Esophagus muscularis mucosa (tissue), 4 donors: ENCODE data around the gene TRAK2. TPM values are rescaled to one million over a fixed set of nuclear protein-coding genes. Genes with fewer than 3 reads are reported as not detected.

Experiments used
- DNase-seq: peaks from one replicate; pipeline ENCODE4 v3.0.0-alpha.2; 2017; ENCODE audit errors: extremely low spot score
- H3K27ac ChIP-seq, 4 donors: fragments of 200-600 bp; sonication (generic); replicated peaks in 1 of 4; 1 replicate in 3 of 4; 2 replicates in 1 of 4; pipeline ENCODE4 v1.5.1; 2016 to 2019; ENCODE audit warnings: mild to moderate bottlenecking in 1 of 4
- H3K27me3 ChIP-seq, 4 donors: fragments of 200-600 bp; sonication (generic); one replicate each; pipeline versions ENCODE4 v1.5.1 to v1.6.0; 2016 to 2019
- H3K36me3 ChIP-seq, 4 donors: fragments of 200-600 bp; sonication (generic); one replicate each; pipeline ENCODE4 v1.5.1; 2016 to 2019
- H3K4me1 ChIP-seq, 4 donors: fragments of 200-600 bp; sonication (generic); one replicate each; pipeline ENCODE4 v1.5.1; 2016 to 2019
- H3K4me3 ChIP-seq, 4 donors: fragments of 200-600 bp; sonication (generic); 1 replicate in 2 of 4; 2 replicates in 2 of 4; pipeline ENCODE4 v1.5.1; 2016 to 2019; ENCODE audit warnings: mild to moderate bottlenecking in 4 of 4, moderate library complexity in 1 of 4
- H3K9me3 ChIP-seq, 4 donors: fragments of 200-600 bp; sonication (generic); 1 replicate in 3 of 4; 2 replicates in 1 of 4; pipeline ENCODE4 v1.5.1; 2016 to 2019
- EP300 ChIP-seq: sonication (generic); formaldehyde crosslinking; IDR thresholded peaks from one replicate; pipeline ENCODE4 v1.6.1; 2017; ENCODE audit warnings: antibody characterized with exemption
- POLR2A ChIP-seq: fragments of 450-650 bp; IDR thresholded peaks from one replicate; pipeline ENCODE4 v1.6.1; 2017; ENCODE audit warnings: antibody characterized with exemption, moderate library complexity, mild to moderate bottlenecking, low read depth
- POLR2AphosphoS5 ChIP-seq, 2 donors: sonication (generic); formaldehyde crosslinking; IDR thresholded peaks; one replicate each; pipeline ENCODE4 v1.6.1; 2017; ENCODE audit warnings: antibody characterized with exemption in 2 of 2
- WGBS: methylation state at CpG from one replicate; pipeline ENCODE4 v1.1.5; 2018; 5-methylcytosine and 5-hydroxymethylcytosine counted together
- intact Hi-C: fragments of 100-400 bp; cut with DNase I; formaldehyde crosslinking; loops from one replicate; pipeline ENCODE4 v1.15.1; 2023
- total RNA-seq, 4 donors: library from RNA; depleted of rRNA; stranded (reverse); fragments of >200 nt; gene quantifications; one replicate each; pipeline versions ENCODE4 v1.1.0 to v1.2.1, GENCODE V29; 2016
- TF ChIP-seq, protein P1 (sequence below), 3 experiments: fragments of 200-600 bp in 2 of 3; fragments of 450-650 bp in 1 of 3; sonication (generic) in 2 of 3; IDR thresholded peaks; one replicate each; pipeline ENCODE4 v1.5.1; 2017 to 2019; ENCODE audit warnings: antibody characterized with exemption in 3 of 3, mild to moderate bottlenecking in 2 of 3, moderate library complexity in 1 of 3

The TRAK2 gene
- total RNA-seq, 4 donors from 2014 or later, result 73.1 to 114 (median 91.6) TPM

DNA sequence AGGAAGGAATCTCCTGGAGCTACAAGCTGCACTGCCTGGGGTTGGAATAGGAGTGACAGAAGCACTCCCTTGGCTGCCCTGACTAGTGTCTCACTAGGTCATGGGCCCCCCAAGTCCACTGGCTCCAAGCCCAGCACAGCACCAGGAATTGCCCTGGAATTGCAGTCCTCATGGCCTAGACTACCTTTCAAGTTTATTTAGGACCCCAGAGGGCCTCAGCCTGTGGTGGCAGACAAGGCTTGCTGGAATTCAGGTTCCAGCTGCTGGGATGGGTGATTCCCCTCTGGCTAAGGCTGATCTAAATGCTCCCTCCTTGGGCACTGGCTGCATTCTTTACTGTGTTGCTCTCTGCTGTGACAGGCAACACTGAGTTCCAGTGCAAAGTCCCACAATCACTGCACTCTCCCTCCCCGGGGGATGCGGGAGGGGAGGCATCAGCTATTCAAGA lies 14.3 kb upstream of the TRAK2 start:
- Histone ChIP-seq H3K9me3 (no peaks in the 10 kb centered on the region), H3K4me1 (peaks cover 0 to 27% (median 23%) of the 10 kb centered on the region in 4 donors), H3K4me3 (no peak overlapping the region), H3K27ac (peak overlapping the region; percentile 37 to 52 (median 43)), H3K36me3 (peaks cover 11 to 81% (median 51%) of the 10 kb centered on the region in 4 donors), H3K27me3 (no peaks in the 10 kb centered on the region)
- TF ChIP-seq POLR2A (no peak), POLR2AphosphoS5 (IDR thresholded peaks at IDR 0.05) (no peak), EP300 (no peak)
- TF ChIP-seq, protein P1, sequence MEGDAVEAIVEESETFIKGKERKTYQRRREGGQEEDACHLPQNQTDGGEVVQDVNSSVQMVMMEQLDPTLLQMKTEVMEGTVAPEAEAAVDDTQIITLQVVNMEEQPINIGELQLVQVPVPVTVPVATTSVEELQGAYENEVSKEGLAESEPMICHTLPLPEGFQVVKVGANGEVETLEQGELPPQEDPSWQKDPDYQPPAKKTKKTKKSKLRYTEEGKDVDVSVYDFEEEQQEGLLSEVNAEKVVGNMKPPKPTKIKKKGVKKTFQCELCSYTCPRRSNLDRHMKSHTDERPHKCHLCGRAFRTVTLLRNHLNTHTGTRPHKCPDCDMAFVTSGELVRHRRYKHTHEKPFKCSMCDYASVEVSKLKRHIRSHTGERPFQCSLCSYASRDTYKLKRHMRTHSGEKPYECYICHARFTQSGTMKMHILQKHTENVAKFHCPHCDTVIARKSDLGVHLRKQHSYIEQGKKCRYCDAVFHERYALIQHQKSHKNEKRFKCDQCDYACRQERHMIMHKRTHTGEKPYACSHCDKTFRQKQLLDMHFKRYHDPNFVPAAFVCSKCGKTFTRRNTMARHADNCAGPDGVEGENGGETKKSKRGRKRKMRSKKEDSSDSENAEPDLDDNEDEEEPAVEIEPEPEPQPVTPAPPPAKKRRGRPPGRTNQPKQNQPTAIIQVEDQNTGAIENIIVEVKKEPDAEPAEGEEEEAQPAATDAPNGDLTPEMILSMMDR (IDR thresholded peaks at IDR 0.05), result no peak
- WGBS, result 88% methylated on average over 2 of the region's 2 CpGs
- DNase-seq, result no peak
- intact Hi-C loops, result no loop called here

DNA sequence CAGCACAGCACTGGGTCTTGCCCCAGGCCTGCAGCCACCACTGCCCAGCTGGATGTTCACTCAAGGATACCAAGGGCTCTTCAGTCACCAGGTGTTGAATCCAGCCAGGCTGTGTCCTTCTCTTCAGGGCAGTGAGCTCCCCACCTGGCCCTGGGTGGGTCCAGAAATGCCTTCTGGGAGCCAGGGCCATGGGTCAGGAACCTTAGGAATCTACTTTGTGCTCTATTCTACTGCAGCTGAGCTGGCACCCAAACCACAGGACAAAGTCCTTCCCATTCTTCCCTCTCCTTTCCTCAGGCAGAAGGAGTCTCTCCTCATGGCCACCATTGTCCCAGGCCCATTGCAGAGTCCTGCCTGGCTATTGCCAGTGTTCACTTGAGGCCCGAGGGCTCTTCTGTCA lies 13.3 kb upstream of the TRAK2 start:
- intact Hi-C loops, result no loop called here

DNA sequence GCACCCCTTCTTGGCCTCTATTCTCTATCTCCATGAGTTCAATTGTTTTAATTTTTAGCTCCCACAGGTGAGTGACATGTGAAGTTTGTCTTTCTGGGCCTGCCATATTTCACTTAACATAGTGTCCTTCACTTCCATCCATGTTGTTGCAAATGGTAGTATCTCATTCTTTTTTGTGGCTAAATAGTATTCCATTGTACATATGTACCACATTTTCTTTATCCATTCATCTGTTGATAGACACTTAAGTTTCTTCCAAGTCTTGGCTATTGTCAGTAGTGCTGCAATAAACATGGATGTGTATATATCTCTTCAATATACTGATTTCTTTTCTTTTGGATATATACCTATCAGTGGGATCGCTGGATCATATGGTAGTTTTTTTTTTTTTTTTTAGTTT lies 9.3 kb upstream of the TRAK2 start:
- Histone ChIP-seq H3K27me3 (no peaks in the 10 kb centered on the region), H3K36me3 (peaks cover 15 to 89% (median 55%) of the 10 kb centered on the region in 4 donors), H3K9me3 (no peaks in the 10 kb centered on the region), H3K4me3 (no peak overlapping the region), H3K27ac (no peak overlapping the region), H3K4me1 (peaks cover 0 to 13% (median 9%) of the 10 kb centered on the region in 4 donors)
- no peak for DNase-seq
- intact Hi-C loops, result no loop called here
- TF ChIP-seq POLR2A, result no peak
- TF ChIP-seq POLR2AphosphoS5 (IDR thresholded peaks at IDR 0.05), result no peak
- TF ChIP-seq, protein P1 (IDR thresholded peaks at IDR 0.05), result no peak
- no peak for TF ChIP-seq EP300
- 100% methylated on average over 1 of the region's 1 CpG for WGBS

More for the DNA sequence above, 13.3 kb upstream of the TRAK2 start:
- Histone ChIP-seq H3K36me3 (peaks cover 15 to 81% (median 55%) of the 10 kb centered on the region in 4 donors), H3K9me3 (no peaks in the 10 kb centered on the region), H3K4me3 (no peak overlapping the region), H3K4me1 (peaks cover 0 to 27% (median 23%) of the 10 kb centered on the region in 4 donors), H3K27ac (peak overlapping the region in 2 of 4 donors; percentile 21 to 37), H3K27me3 (no peaks in the 10 kb centered on the region)
- WGBS, result 100% methylated on average over 1 of the region's 1 CpG
- DNase-seq, result no peak
- TF ChIP-seq POLR2A, result no peak

DNA sequence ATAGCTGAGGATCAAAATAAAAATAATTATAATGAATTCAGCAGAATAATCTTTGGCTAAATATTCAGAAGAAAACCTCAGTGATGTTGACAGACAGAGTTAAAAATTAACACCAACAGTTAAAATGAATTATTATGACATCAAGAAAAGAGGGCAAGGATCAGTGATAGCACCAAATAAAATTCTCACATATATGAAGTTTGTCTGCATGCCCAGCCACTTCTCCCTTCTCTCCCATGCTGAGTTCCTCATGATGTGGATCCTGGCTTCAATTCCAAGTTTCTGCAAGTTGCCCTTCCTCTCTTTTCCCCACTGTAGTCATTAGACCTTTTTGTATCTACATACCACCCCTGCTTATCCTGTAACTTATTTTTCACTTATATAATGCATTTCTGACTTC lies 7.1 kb upstream of the TRAK2 start:
- H3K27ac ChIP-seq, result no peak overlapping the region
- H3K4me1 ChIP-seq, result peaks cover 0 to 6% (median 0%) of the 10 kb centered on the region in 4 donors

DNA sequence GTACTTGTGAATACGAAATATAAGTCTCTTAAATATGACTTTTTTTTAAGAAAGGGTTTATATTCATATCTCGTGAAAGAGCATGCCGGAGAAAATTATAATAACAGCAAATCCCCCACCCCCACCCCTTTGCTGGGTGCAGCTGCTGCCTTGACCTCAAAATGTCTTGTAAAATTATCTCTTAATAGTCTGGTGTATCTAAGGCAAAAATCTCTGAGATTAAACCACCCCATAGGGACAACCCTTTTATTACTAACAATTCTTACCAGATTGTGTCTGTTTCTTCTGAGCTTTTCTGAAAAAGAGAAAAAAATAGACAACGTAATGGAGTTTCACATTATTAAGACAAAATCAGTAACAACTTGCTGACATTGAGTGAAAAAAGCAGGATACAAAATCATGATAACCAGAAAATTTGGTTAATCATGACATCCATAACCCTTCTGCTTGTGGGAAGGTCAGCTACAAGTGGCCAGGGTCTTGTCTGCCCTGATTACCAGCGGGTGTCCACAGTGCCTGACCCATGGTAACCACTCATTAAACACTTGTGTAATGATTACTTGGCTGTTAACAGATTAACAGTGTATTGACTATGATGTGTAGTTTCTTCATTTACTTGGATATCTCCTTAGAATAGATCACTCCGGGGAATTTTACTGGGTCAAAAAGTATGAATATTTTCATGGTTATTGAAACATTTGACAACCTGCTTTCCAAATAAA lies 1.8 kb upstream of the TRAK2 start:
- no peak overlapping the region for H3K27ac ChIP-seq
- peaks cover 28 to 47% (median 40%) of the 10 kb centered on the region in 4 donors for H3K4me1 ChIP-seq
- no peaks in the 10 kb centered on the region for H3K9me3 ChIP-seq
- peak overlapping the region; percentile 64 to 93 (median 85) for H3K4me3 ChIP-seq
- WGBS, result 89% methylated on average over 6 of the region's 6 CpGs
- no peak for DNase-seq
- H3K36me3 ChIP-seq, result peaks cover 0 to 22% (median 0%) of the 10 kb centered on the region in 4 donors
- TF ChIP-seq POLR2AphosphoS5 (IDR thresholded peaks at IDR 0.05), result no peak
- no peak for TF ChIP-seq EP300
- TF ChIP-seq, protein P1 (IDR thresholded peaks at IDR 0.05), result no peak
- TF ChIP-seq POLR2A, result no peak
- intact Hi-C loops, result loop anchor here (5.0 to 10.0 kb wide), 2 partner anchors 36 to 198 kb away; no protein-coding TSS in a partner anchor
- no peaks in the 10 kb centered on the region for H3K27me3 ChIP-seq

More for the DNA sequence above, 7.1 kb upstream of the TRAK2 start:
- DNase-seq, result no peak
- no peak for TF ChIP-seq POLR2A
- TF ChIP-seq, protein P1 (IDR thresholded peaks at IDR 0.05), result no peak
- no peak for TF ChIP-seq POLR2AphosphoS5 (IDR thresholded peaks at IDR 0.05)
- no peak for TF ChIP-seq EP300
- no peak overlapping the region for H3K4me3 ChIP-seq
- no peaks in the 10 kb centered on the region for H3K27me3 ChIP-seq
- intact Hi-C loops, result loop anchor here (10.0 kb wide), 1 partner anchor 204 kb away; no protein-coding TSS in a partner anchor
- peaks cover 7 to 74% (median 37%) of the 10 kb centered on the region in 4 donors for H3K36me3 ChIP-seq
- H3K9me3 ChIP-seq, result no peaks in the 10 kb centered on the region
